Ecto neural progenitor cell (in vitro differentiated cells): ENCODE measurements around the gene METAP1.
"Not testable (repeated sequence)": the region's sequence is repeated elsewhere in the genome, so short reads cannot be mapped to it uniquely, and the experiment has no call there.

Experiments used
- DNase-seq: peaks from one replicate; pipeline ENCODE4 v3.0.0-alpha.2; 2018; ENCODE audit warnings: low spot score

The METAP1 gene

DNA sequence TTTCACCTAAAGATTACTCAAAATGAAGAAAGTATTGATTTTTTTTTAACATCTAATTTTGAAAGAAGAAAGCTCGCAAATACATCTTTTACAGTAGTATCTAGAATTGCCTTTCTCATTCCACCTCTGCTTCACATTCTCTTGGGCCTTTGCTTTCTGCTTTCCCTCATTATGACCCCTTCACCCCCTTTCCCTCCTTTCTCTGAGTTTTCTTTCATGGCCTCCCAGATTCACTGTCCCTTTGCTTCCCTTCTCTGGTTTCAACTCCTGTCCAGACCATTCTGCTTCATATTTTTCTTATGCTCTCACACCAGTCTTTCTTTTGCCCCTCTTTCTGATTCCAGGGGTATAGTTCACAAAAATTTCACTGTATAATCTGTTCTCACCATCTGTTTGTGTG lies 64.0 kb downstream of the METAP1 start:
- DNase-seq = no peak

DNA sequence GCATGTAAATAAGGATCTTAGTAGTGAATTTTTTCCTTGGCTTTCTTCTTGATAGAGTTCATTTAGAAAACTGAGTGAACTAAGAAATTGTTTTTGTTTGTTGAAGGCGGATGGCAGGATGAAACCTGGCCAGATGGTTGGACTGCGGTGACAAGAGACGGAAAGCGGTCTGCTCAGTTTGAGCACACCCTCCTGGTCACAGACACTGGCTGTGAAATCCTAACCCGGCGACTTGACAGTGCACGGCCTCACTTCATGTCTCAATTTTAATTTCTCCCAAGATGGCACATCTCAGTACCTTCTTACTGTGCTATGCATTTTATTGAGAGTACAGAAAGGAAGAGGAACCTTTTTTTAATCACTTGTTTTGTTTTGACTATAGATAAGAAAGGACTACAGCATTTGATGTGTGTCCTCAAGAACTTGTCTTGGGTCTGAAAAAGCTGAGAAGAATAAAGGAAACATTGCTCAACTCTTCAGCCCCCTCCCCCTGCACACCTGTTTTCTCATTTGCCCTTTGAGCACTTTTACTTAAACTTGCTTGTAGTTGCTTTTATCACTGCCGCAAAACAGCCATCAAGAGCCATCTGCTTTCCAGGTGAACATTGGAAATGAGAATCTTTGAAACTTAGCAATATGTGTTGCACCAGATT lies 65.7 kb downstream of the METAP1 start:
- DNase-seq = no peak

DNA sequence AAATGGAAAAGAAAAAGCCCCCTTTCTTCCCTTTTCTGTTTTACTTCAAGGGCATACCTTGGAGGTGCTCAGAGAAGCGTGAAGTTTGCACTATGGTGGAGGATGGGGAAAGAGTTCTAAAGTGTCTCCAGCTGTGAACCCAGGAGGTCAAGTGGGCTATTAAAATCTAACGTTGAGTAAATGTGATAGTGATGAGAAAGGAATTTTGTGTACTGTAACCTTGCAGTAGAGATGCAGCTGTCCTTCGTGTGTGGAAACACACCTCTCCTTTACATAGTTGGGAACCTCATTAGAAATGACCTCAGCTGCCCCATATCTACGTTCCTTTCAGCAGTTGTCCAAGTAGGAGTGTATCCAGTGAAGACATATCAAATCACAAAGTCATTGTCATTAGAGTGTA lies 66.6 kb downstream of the METAP1 start:
- no peak for DNase-seq

DNA sequence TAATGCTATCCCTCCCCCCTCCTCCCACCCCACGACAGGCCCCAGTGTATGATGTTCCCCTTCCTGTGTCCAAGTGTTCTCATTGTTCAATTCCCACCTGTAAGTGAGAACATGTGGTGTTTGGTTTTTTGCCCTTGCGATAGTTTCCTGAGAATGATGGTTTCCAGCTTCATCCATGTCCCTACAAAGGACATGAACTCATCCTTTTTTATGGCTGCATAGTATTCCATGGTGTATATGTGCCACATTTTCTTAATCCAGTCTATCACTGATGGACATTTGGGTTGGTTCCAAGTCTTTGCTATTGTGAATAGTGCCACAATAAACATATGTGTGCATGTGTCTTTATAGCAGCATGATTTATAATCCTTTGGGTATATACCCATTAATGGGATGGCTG lies 70.0 kb downstream of the METAP1 start:
- DNase-seq = not testable (repeated sequence)

DNA sequence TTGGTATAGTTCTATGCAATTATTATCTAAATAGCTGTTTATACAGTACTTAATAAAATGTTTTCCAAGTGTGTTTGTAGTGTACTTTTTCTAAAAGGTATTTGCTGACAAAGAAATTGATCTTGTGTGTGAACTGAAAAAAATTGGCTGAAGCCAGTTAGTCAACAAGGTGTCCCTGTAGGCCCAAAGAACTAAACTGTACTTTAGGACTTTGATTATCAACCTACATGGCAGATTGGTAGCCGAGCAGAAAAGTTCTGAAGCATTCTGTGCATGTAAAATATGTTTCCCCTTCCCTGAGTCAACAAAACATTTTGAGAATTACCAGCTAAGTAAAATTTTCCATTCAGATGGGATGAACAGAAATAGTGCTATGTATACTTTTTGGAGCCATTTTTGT lies 72.1 kb downstream of the METAP1 start:
- no peak for DNase-seq

DNA sequence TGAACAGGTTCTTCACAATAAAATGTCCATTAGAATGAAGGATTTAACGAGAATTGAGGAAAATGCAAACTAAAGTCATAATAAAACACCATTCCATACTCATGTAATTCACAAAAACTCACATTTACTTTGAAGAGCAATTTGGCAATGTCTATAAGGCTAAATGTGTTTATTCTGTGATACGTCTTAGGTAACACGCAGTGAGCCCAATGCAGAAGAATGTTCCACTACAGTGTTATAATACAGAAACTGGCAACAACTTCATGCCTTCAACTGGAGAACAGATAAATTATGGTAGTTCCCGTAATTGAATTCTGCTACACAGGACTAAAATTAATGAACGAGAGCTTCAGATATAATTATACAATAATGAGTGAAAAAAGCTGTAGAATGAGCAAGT lies 75.6 kb downstream of the METAP1 start:
- DNase-seq = no peak

DNA sequence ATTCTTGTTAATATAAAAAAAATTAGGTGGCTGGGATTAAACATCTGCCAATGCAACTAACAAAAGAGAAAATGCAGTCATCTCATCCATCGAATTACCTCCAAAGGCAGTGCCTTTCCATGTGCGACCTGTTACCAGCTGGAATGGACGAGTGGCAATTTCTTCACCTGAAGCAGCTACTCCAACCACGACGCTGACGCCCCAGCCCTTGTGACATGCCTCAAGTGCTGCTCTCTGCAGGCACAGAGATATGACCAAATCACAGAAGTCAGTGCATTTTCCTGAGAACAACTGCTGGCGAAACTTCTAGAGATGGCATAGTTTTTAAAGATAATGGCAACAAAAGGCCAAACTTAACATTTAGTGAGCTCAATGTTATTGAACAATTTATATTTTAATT lies 79.3 kb downstream of the METAP1 start:
- DNase-seq = no peak

DNA sequence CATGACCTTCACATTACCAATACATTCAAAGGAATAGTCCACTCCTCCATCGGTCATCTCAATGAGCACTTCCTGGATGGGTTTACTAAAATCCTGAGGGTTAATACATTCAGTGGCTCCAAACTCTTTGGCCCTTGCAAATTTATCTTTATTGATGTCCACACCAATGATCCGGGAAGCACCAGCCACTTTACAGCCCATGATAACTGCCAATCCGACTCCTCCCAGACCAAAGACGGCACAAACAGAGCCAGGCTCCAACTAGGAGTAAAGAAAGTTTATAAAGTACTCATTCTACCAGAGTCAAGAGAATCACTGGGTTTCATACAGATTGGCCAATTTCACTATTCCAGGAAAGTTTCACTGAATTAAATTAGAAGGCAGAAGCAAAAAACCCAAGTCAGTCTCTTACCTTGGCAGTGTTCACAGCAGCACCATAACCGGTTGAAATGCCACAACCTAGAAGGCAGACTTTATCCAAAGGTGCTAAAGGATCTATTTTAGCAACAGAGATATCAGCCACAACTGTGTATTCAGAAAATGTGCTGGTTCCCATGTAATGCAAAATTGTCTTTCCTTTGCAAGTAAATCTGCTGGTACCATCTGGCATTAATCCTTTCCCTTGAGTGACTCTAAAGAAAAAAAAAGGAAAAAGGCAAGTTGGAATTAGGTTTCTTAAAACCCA lies 80.9 kb downstream of the METAP1 start:
- DNase-seq = no peak

DNA sequence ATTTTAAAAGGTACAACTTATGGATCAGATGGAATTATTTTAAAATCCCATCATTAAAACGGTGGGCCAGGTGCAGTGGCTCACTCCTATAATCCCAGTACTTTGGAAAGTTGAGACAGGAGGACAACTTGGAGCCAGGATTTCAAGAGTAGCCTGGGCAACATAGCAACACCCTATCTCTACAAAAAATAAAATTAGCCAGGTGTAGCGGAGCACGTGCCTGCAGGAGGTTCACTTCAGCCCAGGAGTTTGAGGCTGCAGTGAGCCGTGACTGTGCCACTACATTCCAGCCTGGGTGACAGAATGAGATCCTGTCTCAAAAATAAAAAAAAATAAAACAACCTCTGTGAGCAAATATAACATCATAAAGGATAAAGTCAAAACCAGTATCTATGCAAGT lies 81.7 kb downstream of the METAP1 start:
- no peak for DNase-seq

DNA sequence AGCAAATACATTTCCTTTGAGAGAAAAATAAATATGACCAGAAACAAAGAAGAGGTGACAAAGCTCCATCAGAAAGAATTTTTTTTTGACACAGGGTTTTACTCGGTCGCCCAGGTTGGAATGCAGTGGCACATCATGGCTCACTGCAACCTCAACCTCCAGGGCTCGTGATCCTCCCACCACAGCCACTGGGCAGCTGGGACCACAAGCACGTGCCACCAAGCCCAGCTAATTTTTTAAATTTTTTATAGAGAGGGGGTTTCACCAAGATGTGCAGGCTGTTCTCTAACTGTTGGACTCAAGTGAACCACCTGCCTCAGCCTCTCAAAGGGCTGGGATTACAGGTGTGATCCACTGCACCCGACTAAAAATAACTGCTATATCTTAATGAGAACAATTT lies 82.8 kb downstream of the METAP1 start:
- DNase-seq = no peak

DNA sequence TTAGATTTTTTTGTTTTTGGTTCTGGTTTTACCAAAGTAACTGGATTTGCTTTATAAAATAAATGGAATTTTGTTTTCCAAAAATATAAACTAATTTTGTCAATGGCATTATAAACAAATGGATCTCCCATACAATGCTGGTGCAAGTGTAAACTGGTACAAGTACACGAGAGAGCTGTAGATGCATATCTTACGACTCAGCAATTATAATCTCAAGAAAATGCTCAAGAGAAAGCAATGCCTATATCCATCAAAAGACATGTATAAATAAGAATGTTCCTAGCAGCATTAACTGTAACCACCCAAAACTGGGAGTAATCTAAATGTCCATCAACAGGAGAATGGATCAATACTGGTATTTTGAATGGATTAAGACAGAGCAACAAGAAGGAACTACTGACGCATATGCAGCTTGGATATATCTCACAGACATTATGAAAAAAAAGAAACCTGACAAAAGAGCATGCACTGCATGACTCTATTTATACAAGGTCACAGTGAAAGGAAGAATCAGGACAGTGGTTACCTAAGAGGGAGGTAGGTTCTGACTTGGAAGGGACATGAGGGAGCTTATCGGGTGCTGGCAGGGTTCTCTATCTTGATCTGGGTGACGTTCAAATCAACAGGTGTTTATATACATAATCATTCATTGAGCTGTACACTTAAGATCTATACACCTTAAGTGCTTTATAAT lies 83.6 kb downstream of the METAP1 start:
- DNase-seq = no peak

DNA sequence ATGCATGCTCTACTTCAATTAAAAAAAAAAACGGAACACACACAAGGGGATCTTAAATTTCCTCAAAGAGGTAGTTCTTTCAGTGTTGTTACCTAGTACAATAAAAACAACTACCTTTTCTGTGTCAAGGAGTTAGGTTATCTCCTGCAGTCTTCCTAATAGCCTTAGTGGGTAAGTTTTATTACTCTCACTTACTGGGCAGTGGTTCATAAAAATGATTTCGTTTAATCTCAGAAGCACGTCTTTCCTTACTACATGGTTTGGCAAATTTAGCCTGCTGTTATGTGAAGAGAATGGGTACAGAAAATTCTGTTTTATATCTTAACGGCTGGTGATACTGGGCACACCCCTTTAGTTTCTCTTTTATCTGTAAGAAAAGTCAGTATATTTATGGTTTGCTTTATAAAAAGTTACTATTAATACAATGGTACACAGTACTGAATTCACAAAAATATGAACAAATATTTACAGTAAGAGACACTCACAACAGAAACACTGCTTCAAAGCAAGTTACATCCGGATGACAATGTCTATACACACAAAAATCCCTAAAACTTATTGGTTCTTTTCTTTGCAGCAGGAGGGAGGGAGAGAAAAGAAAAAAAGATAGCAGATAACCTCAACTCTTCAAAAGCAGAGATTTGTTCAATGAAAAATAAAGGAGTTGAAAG lies 84.2 kb downstream of the METAP1 start:
- DNase-seq = no peak

DNA sequence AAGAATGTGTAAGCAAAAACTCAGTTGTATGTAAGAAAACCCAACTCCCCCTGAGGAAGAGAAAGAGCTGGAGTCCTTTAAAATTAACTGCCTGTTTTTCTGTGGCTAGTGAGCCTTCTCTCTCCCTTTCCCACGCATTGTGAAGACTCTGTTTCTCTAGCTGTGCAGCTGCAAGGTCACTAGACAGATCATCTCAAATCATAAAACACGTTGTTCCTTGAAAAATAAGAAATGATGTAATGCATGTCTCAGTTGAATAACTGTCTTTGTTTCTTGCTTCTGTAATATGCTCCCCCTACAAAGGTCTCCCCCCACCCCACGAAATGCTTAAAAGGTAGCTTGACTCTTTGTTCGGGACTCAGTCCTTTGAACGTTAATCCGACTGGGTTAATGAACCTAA lies 85.3 kb downstream of the METAP1 start:
- not testable (repeated sequence) for DNase-seq

DNA sequence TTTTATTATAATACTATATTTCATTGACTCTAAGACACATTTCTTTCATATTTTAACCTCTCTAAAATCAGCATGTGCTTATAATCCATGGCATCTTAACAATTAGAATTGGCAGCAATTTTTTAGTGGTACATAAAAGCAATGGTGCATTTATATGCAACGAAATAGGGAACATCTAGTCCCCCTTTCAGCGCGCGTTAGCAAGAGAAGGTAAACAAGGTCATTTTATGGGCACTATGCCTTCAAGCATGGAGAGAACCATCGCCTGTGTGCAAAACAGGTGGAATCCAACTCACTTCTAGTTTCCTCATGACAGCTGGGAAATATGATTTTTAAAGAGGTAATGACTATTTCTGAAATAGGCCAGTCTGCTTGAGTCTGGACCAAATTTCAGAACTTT lies 86.7 kb downstream of the METAP1 start:
- no peak for DNase-seq

DNA sequence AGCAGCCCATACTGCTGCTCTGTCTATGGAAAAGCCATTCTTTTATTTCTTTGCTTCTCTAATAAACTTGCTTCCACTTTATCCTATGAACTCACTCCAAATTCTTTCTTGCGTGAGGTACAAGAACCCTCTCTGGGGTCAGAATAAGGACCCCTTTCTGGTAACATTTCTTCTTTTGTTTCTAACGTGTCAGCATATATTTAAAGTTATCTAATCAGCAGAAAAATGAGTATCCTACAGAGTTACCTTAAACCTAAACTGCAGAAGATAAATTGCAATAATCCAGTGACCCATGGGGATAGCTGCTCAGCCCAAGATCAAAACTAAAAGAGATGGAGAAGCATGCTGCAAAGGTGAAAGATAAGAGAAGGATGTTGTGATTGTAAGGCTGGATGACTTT lies 89.1 kb downstream of the METAP1 start:
- DNase-seq = no peak

DNA sequence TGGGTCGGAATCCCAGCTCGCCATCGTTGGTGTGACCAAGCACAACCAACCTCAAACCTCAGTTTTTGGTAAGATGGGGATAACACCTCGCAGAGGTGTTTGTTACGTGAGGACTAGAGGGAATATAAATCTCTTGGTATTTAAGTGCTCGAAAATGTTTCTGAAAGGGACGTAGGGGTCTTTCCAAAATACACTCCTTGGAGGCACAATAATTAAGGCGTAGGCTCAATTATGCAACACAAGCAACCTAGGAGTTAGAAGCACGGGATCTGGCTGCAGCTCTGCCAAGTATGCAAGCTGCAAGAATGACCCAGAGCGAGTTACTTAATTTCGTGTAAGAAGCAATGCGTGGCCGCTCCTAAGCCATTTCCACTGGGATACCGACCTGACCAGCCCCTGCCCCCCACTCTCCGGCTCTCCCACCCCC lies 92.5 kb downstream of the METAP1 start:
- no peak for DNase-seq

DNA sequence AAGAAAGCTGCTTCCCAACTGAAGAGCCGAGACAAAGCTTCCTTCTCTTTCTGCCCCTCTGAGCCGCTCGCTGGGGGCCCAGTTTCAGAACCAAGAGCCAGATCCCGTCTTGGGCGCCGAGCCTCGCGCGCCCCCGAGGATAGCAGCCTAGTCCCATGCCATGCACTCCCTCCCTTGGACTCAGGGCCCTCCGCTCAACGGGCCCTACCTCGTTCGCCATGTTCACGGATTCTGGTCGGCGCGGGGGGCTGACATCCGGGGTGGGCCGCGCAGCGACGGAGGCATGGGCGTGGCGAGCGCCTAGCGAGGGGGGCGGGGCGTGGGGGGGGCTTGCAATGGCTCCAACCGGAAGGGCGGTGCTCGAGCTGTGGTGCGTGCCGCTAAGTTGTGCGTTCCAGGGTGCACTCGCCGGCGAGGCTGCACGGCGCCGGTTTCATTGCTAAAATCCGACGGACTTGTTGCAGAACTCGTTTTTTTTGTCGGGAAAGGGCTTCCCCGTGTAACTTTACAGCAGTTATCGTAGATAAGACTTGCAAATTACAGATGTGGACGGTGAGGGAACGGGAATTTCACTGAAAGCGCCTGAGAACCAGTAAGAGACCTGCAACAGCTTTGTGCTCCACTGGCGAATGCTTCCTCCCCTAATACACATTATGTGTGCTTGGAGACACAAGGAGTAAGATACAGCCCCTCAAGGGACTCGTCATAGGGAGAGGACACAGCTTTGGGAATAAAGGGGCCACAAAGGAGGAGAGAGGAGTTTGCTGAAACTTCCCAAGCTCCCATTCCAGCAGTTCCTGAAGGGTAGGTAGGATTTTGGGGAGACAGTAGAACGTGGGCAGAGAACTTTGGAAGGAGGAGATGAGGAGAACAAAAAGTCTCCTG lies 93.2 kb downstream of the METAP1 start, which contains the start of gene ADH5:
ADH5 (minus strand) TSS at position 308 of the 885 bp plus-strand sequence; CDS start at position 220, 88 bp downstream.
- DNase-seq = peak; percentile 94

DNA sequence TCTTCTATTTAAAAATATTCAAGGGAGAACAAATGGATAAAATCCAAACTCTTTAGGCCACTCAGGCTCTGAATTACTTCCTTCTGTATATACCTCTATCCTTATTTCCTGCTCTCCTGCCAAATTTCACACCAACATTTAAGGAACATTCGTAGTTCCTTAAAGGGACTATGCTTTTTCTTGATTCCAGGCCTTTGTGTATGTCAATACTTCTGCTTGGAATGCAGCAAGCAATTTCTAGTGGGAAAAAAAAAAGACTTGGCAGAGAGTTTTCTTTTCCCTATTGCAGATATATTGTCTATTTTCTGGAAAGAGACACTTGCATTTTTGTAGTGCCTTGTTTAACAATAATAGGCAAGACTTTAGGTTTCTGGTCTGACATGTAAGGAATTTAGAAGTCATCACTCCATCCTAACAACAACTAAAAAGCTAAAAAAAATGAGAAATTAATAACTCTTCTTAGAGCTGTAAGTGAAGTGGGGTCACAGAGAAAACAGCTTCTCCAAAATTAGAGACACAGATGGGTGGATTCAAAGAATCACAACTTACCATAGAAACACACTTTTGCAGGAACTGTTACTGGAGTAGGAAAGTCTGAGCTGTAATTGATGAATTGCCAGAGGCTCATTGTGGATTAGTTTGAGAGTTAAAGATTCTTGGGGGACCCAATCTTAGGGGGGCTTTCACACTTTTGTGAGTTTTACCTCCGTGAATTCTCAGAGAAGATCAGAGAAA lies 95.1 kb downstream of the METAP1 start:
- no peak for DNase-seq

DNA sequence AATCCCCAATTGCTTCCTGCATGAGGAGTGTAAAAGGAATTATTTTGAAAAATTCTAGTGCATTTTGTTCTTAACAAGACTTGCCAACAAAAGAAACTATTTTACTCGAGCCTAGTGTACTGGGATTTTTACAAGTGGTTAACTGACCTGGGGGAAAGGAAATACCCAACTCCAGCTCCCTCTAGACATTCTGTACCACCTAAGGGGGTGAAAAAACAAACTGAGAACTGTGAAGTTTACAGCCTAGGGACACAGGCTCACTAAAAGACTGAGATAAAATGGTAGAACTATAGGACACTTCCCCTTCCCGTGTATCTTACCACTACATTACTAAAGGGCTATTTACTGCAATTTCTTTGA lies 95.7 kb downstream of the METAP1 start:
- no peak for DNase-seq

DNA sequence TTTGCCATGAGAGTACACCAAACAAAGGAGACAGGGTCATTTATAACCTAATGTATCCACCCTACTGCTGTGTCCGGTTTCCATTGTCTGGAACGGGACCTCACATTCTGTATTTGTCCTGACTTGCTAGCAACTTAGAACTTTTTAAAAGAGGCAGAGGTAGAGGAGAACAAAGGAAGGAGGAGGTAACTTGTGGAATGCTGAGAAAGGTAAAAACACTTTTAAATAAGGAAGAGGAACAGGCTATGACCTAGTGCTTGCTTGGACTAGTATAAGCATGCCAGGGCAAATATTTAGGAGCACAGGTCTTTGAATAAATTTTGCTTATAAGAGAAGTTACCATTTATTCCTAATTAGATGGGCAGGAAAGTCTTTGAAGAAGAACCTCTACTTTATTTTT lies 96.3 kb downstream of the METAP1 start:
- DNase-seq = not testable (repeated sequence)

DNA sequence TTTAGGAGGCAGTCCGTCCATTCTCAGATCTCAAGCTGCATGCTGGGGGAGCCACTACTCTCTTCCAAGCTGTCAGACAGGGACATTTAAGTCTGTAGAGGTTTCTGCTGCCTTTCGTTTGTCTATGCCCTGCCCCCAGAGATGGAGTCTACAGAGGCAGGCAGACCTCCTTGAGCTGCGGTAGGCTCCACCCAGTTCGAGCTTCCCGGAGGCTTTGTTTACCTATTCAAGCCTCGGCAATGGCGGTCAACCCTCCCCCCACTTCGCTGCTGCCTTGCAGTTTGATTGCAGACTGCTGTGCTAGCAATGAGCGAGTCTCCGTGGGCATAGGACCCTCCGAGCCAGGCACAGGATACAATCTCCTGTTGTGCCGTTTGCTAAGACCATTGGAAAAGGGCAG lies 103.8 kb downstream of the METAP1 start:
- no peak for DNase-seq
